ENCODE results near the gene GRK5. TPM values are rescaled to one million over a fixed set of nuclear protein-coding genes. Genes with fewer than 3 reads are reported as not detected.

The GRK5 gene
- total RNA-seq, 4 donors from 2014 or later: 10.0 to 61.9 (median 18.1) TPM

DNA sequence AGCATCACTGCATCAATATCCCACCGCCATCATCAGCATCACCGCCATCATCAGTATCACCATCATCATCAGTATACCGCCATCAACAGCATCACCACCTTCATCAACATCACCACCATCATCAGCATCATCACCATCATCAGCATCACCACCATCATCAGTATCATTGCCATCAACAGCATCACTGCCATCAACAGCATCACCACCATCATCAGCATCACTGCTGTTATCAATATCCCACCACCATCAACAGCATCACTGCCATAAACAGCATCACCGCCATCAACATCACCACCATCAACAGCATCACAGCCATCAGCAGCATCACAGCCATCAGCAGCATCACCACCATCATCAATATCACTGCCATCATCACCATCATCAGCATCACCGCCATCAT is 219.3 kb downstream of the GRK5 start:
- no peak overlapping the region for H3K27ac ChIP-seq
- H3K4me3 ChIP-seq: no peak overlapping the region
- H3K36me3 ChIP-seq: peaks cover 0 to 45% (median 0%) of the 10 kb centered on the region in 3 donors
- H3K9me3 ChIP-seq: no peaks in the 10 kb centered on the region
- DNase-seq: no peak
- no peaks in the 10 kb centered on the region for H3K4me1 ChIP-seq
- H3K27me3 ChIP-seq: no peaks in the 10 kb centered on the region
- no peak for TF ChIP-seq POLR2A (IDR thresholded peaks at IDR 0.05)
- TF ChIP-seq, protein P1, sequence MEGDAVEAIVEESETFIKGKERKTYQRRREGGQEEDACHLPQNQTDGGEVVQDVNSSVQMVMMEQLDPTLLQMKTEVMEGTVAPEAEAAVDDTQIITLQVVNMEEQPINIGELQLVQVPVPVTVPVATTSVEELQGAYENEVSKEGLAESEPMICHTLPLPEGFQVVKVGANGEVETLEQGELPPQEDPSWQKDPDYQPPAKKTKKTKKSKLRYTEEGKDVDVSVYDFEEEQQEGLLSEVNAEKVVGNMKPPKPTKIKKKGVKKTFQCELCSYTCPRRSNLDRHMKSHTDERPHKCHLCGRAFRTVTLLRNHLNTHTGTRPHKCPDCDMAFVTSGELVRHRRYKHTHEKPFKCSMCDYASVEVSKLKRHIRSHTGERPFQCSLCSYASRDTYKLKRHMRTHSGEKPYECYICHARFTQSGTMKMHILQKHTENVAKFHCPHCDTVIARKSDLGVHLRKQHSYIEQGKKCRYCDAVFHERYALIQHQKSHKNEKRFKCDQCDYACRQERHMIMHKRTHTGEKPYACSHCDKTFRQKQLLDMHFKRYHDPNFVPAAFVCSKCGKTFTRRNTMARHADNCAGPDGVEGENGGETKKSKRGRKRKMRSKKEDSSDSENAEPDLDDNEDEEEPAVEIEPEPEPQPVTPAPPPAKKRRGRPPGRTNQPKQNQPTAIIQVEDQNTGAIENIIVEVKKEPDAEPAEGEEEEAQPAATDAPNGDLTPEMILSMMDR (IDR thresholded peaks at IDR 0.05): no peak

DNA sequence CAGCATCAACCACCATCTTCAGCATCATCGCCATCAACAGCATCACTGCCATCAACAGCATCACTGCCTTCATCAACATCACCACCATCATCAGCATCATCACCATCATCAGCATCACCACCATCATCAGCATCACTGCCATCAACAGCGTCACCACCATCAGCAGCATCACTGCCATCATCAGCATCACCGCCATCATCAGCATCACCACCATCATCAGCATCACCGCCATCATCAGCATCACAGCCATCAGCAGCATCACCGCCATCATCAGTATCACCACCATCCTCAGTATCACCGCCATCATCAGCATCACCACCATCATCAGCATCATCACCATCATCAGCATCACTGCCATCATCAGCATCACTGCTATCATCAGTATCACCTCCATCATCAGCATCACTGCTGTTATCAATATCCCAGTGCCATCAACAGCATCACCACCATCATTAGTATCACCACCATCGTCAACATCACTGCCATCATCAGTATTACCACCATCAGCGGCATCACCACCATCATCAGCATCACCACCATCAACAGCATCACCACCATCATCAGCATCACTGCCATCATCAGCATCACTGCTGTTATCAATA is 220.0 kb downstream of the GRK5 start:
- Histone ChIP-seq H3K4me3 (no peak overlapping the region), H3K36me3 (peaks cover 0 to 49% (median 0%) of the 10 kb centered on the region in 3 donors), H3K9me3 (no peaks in the 10 kb centered on the region), H3K4me1 (no peaks in the 10 kb centered on the region), H3K27me3 (no peaks in the 10 kb centered on the region), H3K27ac (no peak overlapping the region)
- no peak for DNase-seq
- TF ChIP-seq, protein P1 (IDR thresholded peaks at IDR 0.05): no peak
- TF ChIP-seq POLR2A (IDR thresholded peaks at IDR 0.05): no peak

DNA sequence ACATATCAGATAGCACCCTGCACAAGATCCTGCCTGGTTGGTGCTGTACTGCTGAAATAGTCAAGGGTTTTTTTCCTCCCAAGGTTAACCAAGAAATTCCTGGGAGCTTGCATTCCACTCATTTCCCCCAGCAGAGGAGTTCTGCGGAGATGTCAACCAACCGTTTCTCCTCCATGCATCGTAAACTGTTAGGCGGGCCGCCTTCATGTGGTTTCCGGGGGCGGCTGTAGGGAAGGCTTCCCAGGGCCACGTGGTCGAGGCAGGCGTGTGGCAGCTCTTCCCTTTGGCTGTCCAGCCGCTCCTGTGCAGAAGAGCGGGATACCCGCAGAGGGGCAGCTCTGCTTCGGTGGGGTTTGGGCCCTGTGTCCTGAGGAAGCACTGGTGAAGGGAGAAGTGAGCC is 221.4 kb downstream of the GRK5 start:
- H3K4me3 ChIP-seq: no peak overlapping the region
- DNase-seq: no peak
- H3K9me3 ChIP-seq: no peaks in the 10 kb centered on the region
- H3K27ac ChIP-seq: no peak overlapping the region
- TF ChIP-seq, protein P1 (IDR thresholded peaks at IDR 0.05): no peak
- no peak for TF ChIP-seq POLR2A (IDR thresholded peaks at IDR 0.05)
- H3K27me3 ChIP-seq: no peaks in the 10 kb centered on the region
- H3K36me3 ChIP-seq: peaks cover 0 to 52% (median 0%) of the 10 kb centered on the region in 3 donors
- no peaks in the 10 kb centered on the region for H3K4me1 ChIP-seq

DNA sequence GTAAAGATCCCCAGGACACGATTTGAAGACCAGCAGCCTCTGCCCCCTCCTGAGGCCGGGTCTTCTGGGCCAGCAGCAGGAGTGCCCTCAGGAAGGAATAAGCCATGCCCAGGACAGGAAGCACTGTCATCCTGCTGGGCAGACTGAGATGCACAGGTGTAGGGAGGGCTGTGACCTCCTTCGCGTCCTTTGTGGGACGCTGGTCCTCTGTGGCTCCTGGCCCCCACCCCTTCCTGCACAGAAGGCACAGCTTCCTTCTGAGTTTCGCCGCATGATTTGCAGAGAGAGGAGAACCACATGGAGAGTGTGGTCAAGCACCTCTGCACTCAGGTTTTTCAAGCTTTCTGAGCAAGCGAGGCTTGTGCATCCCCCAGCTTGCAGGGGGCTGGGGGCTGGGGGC is 222.4 kb downstream of the GRK5 start:
- Histone ChIP-seq H3K4me1 (no peaks in the 10 kb centered on the region), H3K4me3 (no peak overlapping the region), H3K27ac (no peak overlapping the region), H3K27me3 (no peaks in the 10 kb centered on the region), H3K36me3 (peaks cover 0 to 51% (median 0%) of the 10 kb centered on the region in 3 donors), H3K9me3 (no peaks in the 10 kb centered on the region)
- no peak for DNase-seq
- TF ChIP-seq POLR2A (IDR thresholded peaks at IDR 0.05): no peak
- TF ChIP-seq, protein P1 (IDR thresholded peaks at IDR 0.05): no peak

DNA sequence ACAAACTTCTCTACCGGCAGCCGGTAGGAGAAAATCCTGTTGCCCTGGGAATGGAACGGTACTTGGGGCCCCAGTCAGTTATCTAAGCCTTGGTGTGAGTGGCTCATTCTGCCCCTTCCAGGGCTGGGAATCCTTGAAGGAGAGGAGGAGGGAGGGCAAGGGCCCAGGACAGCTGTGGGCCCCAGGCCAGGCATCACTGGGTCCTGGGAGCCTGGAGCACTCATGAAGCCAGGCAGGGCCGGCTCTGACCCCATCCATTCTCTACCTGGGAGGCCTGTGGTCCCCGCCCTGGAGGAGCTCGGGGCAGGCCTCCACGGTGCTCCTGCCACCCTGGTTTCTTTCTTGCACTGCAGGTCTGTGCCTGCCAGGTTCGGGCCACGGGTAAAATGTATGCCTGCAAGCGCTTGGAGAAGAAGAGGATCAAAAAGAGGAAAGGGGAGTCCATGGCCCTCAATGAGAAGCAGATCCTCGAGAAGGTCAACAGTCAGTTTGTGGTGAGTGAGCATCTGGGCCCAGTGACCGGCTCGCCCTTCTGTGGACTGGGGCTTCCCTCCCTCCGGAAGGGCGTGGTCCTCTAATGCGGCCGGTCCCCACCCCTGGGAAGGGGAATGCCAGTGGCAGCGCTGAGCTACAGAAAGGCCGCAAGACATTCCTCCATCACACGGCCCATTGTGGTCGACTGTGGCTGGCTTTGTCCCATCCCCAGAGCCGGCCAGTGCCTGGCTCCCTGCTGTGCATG is 223.8 kb downstream of the GRK5 start:
- no peak overlapping the region for H3K27ac ChIP-seq
- no peaks in the 10 kb centered on the region for H3K27me3 ChIP-seq
- H3K4me3 ChIP-seq: no peak overlapping the region
- no peaks in the 10 kb centered on the region for H3K9me3 ChIP-seq
- TF ChIP-seq POLR2A (IDR thresholded peaks at IDR 0.05): no peak
- TF ChIP-seq, protein P1 (IDR thresholded peaks at IDR 0.05): no peak
- DNase-seq: no peak
- H3K36me3 ChIP-seq: peaks cover 0 to 55% (median 0%) of the 10 kb centered on the region in 3 donors
- H3K4me1 ChIP-seq: no peaks in the 10 kb centered on the region

All from Peyer's patch (tissue), 4 donors.